ENCODE measurements around the gene TMEM248.
"Not testable (repeated sequence)": the region's sequence is repeated elsewhere in the genome, so short reads cannot be mapped to it uniquely, and the experiment has no call there.

TMEM248 gene, protein sequence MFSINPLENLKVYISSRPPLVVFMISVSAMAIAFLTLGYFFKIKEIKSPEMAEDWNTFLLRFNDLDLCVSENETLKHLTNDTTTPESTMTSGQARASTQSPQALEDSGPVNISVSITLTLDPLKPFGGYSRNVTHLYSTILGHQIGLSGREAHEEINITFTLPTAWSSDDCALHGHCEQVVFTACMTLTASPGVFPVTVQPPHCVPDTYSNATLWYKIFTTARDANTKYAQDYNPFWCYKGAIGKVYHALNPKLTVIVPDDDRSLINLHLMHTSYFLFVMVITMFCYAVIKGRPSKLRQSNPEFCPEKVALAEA

GRCh38 chr7:66920769-66921395 is at the start of gene TMEM248:
TMEM248 (plus strand) TSS chr7:66921225; CDS start chr7:66941866, 20,641 bp downstream.
- peak; percentile 42 for DNase-seq

DNA sequence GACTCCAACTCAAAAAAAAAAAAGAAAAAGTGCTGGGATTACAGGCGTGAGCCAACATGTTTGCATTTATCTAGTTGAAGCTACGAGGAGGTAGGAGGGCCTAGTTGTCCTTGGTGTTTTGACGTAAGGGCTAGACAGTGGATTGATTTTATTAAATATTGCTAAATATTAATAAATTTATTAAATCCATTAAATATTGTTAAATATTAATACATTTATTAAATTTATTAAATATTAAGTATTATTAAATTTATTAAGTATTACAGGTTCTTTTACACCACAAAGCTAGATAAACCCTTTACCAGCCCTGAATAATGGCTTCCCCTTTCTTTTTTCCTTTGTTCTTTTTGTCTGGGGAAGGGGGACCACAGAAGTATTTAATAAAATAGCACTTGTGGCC is 47.5 kb upstream of the TMEM248 start:
- DNase-seq = no peak

GRCh38 chr7:66877577-66878300 is 43.3 kb upstream of the TMEM248 start:
- no peak for DNase-seq

GRCh38 chr7:66878301-66878685 is 42.7 kb upstream of the TMEM248 start:
- not testable (repeated sequence) for DNase-seq

- no peak for DNase-seq
Measured at GRCh38 chr7:66880053-66880452, 41.0 kb upstream of the TMEM248 start.

DNA sequence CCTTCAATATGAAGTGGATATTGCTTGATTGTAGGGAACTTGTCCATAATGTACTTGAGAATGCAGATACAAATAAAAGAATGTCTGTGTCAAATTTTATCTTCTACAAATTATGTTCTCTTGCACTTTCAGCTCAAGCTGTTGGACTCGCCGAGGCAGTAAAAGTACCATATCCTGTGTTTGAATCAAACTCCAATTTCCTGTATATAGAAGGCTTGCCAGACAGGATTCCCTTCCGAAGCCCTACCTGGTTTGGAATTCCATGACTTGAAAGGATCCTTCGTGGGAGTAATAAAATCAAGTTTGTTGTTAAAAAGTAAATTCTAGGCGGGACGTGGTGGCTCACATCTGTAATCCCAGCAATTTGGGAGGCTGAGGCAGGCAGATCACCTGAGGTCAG is 40.4 kb upstream of the TMEM248 start:
- DNase-seq = not testable (repeated sequence)

DNA sequence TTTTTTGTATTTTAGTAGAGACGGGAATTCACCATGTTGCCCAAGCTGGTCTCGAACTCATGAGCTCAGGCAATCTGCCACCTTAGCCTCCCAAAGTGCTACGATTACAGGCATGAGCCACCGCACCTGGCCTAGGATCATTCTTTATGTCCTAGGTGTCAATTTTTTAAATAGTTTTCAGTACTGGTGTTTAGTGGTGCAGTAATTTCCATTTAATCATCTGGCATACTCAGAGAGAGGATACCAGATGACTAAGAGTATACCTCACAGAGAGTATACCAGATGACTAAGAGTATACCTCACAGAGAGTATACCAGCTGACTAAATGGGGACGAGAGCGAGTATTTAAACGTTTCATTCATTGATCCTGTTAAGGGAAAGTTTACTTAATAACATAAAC is 37.3 kb upstream of the TMEM248 start:
- no peak for DNase-seq

DNA sequence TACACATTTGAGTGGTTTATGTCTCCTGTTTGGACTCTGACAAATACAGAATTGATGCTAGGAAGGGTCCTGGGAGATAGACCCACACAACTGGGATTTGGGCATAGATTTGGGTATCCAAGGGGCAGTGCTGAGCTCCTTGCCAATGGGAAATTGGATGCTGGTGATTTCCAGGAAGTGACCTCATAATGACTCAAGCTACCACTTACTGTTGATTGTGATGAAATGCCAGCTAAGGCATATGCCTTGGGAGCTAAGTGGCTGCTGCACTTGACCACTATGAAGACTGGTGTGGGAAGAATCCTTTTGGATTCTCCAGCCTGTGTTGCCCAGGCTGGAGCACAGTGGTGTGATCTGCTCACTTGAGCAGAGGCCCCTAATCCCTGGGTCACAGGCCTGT is 36.5 kb upstream of the TMEM248 start:
- not testable (repeated sequence) for DNase-seq

DNA sequence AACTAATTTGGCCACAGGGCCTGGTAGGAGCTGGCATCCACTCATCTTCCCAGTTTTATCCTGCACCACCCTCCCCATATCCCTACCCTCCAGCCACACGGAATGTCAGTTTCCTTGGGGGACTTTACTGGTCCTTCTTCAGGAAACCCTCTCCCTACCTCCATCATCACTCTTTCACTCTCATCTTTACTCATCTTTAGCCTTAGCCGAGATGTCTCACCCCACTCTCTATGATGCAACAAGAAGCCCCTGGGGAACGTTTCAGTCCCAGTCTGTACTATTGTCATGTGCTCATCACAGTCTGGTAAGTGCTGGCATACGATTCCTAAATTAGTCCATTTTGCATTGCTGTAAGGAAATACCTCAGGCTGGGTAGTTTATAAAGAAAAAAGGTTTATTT is 34.9 kb upstream of the TMEM248 start:
- DNase-seq = no peak

DNA sequence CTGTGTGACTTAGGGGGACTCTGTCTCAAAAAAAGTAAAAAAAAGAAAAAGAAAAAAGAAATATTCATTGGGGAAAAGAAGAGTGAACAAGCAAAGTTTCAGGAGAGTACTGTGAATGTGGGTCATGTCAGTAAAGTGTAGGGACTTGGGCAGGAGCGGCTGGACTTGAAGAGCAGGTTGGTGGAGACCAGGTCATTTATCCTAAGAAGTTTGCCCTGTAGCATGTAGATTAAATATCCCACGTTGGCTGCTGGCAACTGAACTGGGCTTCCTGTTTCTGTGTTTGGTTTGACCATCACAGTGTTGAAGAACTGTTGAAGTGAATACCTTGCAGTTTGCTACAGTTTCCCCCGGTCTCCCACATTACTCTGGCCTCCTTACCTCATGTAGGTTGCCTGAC is 32.8 kb upstream of the TMEM248 start:
- DNase-seq = not testable (repeated sequence)

- DNase-seq = no peak
Measured at GRCh38 chr7:66894463-66895080, 26.5 kb upstream of the TMEM248 start.

DNA sequence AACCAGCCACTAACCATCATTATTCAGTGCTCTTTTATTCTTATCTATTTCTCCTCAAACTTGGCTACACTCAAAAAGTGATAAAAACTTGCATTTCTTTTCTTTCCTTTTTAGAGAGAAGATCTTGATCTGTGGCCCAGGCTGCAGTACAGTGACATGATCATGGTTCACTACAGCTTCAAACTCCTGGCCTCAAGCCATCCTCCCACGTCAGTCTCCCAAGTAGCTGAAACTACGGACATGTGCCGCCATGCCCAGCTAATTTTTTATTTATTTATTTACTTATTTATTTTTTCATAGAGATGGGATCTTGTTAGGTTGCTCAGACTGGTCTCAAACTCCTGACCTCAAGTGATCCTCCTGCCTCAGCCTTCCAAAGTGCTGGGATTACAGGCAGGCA is 24.6 kb upstream of the TMEM248 start:
- no peak for DNase-seq

DNA sequence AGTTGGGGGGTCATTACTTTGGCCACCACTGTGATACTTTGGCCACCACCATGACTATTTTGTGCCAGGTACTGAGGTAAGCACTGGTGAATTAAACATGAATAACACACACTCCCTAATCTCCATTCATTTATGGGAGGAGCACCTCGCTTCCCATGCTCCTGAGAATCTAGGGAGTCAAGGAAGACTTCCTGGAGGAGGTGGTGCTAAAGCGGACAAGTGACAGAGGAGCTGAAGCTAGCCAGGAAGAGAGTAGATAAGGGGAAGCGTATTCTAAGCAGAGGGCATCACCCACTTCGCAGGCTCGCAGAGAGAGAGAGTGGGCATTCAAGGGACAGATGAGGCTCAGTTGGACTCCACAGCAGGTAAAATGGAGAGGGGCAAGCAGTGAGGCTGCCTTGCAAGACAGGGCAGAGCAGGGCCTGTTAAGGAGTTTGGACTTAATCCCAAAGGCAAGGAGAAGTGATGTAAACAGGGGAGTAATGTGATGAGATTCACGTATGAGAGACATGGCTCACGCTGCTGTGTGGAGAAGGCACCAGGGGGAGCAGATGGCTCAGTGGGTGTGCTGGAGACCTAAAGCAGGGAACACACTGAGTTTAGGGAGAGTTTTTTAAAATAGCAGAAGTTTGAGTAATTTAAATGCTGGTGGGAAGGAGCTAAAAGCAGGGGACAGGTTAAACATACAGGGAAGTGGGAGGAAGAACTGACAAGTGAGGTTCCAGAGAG is 21.3 kb upstream of the TMEM248 start:
- DNase-seq = no peak

DNA sequence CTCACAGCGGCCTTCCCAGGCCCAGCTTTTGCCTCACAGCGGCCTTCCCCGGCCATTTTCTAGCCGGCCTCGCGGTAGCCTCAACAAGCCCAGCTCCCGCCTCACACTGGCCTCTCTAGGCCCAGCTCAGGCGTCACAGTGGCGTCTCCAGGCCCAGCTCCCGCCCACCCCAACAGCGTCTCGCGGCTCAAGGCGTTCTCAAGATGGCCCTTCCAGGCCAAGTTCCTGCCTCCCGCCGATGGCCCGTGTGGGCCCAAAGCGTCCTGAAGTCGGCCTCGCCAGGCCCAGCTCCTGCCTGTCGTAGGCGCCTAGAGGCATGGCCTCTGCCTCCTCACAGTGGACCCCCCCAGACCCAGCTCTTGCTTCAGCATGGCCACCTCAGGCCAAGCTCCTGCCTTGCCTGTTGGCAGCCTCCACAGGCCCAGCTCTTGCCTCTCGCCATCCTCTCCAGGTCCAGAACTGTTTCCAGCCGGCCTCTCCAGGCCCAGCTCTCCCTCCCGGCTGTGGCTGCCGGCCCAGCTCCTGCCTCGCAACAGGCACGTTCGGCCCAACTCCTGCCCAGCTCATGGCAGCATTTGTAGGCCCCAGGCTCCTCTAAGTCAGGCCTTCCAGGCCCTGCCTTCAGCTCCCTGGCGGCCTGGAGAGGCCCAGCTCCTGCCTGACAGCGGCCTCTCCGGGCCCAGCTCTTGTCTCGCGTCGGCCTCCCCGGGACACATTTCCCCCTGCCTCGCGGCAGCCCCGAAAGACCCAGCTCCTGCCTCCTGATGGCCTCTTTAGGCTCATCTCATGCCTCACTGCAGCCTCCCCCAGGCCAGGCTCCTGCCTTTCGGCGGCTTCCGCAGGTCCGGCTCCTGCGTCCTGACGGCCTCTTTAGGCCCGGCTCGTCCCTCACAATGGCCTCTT is 18.8 kb upstream of the TMEM248 start:
- no peak for DNase-seq

GRCh38 chr7:66902844-66903180 is 18.2 kb upstream of the TMEM248 start:
- DNase-seq = no peak

- DNase-seq = no peak
Measured at GRCh38 chr7:66903360-66904062, 17.5 kb upstream of the TMEM248 start.

DNA sequence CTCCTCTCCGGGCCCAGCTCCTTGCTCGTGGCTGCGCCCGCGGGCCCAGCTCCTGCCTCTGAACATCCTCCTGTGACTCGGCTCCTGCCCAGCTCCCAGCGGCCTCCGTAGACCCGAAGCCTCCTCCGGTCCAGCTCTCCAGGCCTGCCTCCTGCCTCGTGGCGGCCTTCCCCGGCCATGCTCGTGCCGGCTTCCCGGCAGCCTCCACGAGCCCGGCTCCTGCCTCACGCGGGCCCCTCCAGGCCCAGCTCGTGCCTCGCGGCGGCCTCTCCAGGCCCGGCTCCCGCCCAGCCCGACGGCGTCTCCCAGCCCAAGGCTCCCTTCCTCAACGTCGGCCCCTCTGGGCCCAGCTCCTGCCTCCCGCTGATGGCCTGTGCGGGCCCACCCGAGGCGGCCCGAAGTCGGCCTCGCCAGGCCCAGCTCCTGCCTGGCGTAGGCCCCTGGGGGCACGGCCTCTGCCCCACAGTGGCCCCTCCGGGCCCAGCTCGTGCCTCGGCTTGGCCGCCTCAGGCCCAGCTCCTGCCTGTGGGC is 16.9 kb upstream of the TMEM248 start:
- DNase-seq = no peak

DNA sequence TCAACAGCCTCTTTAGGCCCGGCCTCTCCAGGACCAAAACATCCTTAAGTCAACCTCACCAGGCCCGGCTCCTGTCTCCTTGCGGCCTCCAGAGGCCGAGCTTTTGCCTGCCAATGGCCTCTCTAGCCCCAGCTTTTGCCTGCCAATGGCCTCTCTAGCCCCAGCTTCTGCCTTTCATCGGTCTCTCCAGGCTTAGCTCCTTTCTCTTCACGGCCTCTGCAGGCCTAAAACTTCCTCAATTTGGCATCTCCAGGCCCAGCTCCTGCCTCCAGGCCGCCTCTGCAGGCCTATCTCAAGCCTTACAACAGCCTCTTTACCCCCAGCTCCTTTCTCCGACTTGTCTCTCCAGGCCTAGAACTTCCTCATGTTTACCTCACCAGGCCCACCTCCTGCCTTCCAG is 15.7 kb upstream of the TMEM248 start:
- DNase-seq = no peak

DNA sequence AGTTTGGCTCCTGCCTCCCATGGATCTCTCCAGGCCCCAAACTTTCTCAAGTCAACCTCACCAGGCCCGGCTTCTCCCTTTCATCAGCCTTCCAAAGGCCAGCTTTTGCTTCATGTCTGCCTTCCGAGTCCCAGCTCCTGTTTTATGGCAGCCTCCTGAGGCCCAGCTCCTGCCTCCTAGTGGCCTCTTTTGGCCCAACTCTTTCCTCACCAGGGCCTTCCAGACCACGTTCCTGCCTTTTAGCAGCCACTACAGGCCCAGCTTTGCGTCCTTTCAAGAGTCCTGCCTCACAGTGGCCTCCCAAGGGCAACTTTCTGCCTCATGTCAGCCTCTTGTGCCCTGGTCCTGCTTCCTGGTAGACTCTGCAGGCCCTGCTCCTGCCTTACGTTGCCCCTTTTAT is 15.3 kb upstream of the TMEM248 start:
- DNase-seq = no peak

DNA sequence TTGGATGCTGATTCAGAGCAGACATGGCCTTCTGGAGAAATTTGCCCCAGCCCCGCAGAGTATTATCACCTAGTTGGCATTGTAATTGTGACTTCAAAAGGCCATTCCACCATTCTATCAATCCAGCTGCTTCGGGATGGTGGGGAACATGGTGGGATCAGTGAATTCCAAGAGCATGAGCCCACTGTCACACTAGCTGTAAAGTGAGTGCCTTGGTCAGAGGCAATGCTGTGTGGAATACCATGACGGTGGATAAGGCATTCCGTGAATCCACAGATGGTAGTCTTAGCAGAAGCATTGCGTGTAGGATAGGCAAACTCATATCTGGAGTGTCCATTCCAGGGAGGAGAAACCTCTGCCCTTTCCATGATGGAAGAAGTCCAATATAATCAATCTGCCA is 13.3 kb upstream of the TMEM248 start:
- no peak for DNase-seq

GRCh38 chr7:66908598-66908997 is 12.4 kb upstream of the TMEM248 start:
- not testable (repeated sequence) for DNase-seq

All from 8988T (cell line).